Measurements from ENCODE around the gene SPATA2. TPM values are rescaled to one million over a fixed set of nuclear protein-coding genes. Genes with fewer than 3 reads are reported as not detected.

Gene SPATA2
- total and polyA plus RNA-seq, 2 of the 13 experiments (the other 11 are each of a cell fraction or from before 2014, with no cell fraction given), result 3.2 to 8.7 TPM

DNA sequence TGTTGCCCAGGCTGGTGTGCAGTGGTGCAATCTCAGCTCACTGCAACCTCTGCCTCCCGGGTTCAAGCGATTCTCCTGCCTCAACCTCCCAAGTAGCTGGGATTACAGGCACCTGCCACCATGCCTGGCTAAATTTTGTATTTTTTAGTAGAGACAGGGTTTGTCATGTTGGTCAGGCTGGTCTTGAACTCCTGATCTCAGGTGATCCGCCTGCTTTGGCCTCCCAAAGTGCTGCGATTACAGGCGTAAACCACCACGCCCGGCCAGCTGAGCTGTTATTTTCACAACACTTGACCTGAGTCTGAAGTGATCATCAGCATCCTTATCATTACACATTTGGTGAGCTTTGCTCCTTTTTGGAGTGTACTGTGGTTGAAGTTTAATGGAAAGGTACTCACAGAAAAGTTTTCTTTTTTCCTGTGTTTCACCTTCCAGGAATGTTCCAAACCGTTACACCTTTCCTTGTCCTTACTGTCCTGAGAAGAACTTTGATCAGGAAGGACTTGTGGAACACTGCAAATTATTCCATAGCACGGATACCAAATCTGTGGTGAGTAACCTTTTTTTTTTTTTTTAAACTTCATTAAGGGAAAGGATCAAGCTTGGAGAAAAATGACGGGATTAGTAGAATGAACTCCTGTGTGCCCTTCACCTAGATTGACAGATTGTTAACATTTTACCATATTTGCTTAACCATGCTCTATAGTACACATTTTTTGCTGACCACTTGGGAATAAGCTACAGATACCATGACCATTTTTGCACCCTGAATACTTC, 30.6 kb upstream of the SPATA2 start (continued):
- TF ChIP-seq, protein P1, sequence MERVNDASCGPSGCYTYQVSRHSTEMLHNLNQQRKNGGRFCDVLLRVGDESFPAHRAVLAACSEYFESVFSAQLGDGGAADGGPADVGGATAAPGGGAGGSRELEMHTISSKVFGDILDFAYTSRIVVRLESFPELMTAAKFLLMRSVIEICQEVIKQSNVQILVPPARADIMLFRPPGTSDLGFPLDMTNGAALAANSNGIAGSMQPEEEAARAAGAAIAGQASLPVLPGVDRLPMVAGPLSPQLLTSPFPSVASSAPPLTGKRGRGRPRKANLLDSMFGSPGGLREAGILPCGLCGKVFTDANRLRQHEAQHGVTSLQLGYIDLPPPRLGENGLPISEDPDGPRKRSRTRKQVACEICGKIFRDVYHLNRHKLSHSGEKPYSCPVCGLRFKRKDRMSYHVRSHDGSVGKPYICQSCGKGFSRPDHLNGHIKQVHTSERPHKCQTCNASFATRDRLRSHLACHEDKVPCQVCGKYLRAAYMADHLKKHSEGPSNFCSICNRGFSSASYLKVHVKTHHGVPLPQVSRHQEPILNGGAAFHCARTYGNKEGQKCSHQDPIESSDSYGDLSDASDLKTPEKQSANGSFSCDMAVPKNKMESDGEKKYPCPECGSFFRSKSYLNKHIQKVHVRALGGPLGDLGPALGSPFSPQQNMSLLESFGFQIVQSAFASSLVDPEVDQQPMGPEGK (CRISPR knock-in tag; IDR thresholded peaks at IDR 0.05), result 0 out of 2 replicates have a peak, but pooled peaks have one; percentile 25
- TF ChIP-seq PHF5A (CRISPR knock-in tag; IDR thresholded peaks at IDR 0.05; ENCODE audit: low read depth, unreplicated experiment) (no peak), REPIN1 (CRISPR knock-in tag; IDR thresholded peaks at IDR 0.05; ENCODE audit: borderline replicate concordance, low read depth) (no peak; the same call in 1 of the 2 replicates), ERF (CRISPR knock-in tag; IDR thresholded peaks at IDR 0.05) (peak; percentile 15; the same call in 1 of the 2 replicates), ZNF44 (CRISPR knock-in tag; IDR thresholded peaks at IDR 0.05) (no peak), ZNF3 (CRISPR knock-in tag; IDR thresholded peaks at IDR 0.05) (no peak), NR2C2 (CRISPR knock-in tag; IDR thresholded peaks at IDR 0.05; ENCODE audit: borderline replicate concordance) (peak; percentile 70), KDM4B (CRISPR knock-in tag; IDR thresholded peaks at IDR 0.05) (no peak), ZFP36L2 (CRISPR knock-in tag; IDR thresholded peaks at IDR 0.05) (no peak), TOPORS (CRISPR knock-in tag; IDR thresholded peaks at IDR 0.05) (0 out of 2 replicates have a peak, but pooled peaks have one; percentile 11), ZBTB20 (CRISPR knock-in tag; IDR thresholded peaks at IDR 0.05; ENCODE audit: borderline replicate concordance, low read depth) (0 out of 2 replicates have a peak, but pooled peaks have one; percentile 42), ZNF138 (CRISPR knock-in tag; IDR thresholded peaks at IDR 0.05; ENCODE audit: low read depth) (no peak), ZNF607 (CRISPR knock-in tag; IDR thresholded peaks at IDR 0.05; ENCODE audit: borderline replicate concordance) (peak; percentile 87; the same call in 1 of the 2 replicates)
- TF ChIP-seq, protein P2, sequence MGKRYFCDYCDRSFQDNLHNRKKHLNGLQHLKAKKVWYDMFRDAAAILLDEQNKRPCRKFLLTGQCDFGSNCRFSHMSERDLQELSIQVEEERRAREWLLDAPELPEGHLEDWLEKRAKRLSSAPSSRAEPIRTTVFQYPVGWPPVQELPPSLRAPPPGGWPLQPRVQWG (CRISPR knock-in tag; IDR thresholded peaks at IDR 0.05; ENCODE audit: borderline replicate concordance, low read depth), result no peak
- TF ChIP-seq, protein P3, sequence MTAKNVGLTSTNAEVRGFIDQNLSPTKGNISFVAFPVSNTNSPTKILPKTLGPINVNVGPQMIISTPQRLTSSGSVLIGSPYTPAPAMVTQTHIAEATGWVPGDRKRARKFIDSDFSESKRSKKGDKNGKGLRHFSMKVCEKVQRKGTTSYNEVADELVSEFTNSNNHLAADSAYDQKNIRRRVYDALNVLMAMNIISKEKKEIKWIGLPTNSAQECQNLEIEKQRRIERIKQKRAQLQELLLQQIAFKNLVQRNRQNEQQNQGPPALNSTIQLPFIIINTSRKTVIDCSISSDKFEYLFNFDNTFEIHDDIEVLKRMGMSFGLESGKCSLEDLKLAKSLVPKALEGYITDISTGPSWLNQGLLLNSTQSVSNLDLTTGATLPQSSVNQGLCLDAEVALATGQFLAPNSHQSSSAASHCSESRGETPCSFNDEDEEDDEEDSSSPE (CRISPR knock-in tag; IDR thresholded peaks at IDR 0.05), result 0 out of 2 replicates have a peak, but pooled peaks have one; percentile 36
- TF ChIP-seq, protein P4, sequence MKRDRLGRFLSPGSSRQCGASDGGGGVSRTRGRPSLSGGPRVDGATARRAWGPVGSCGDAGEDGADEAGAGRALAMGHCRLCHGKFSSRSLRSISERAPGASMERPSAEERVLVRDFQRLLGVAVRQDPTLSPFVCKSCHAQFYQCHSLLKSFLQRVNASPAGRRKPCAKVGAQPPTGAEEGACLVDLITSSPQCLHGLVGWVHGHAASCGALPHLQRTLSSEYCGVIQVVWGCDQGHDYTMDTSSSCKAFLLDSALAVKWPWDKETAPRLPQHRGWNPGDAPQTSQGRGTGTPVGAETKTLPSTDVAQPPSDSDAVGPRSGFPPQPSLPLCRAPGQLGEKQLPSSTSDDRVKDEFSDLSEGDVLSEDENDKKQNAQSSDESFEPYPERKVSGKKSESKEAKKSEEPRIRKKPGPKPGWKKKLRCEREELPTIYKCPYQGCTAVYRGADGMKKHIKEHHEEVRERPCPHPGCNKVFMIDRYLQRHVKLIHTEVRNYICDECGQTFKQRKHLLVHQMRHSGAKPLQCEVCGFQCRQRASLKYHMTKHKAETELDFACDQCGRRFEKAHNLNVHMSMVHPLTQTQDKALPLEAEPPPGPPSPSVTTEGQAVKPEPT (CRISPR knock-in tag; IDR thresholded peaks at IDR 0.05; ENCODE audit: low read depth), result 0 out of 2 replicates have a peak, but pooled peaks have one; percentile 24
- TF ChIP-seq, protein P5, sequence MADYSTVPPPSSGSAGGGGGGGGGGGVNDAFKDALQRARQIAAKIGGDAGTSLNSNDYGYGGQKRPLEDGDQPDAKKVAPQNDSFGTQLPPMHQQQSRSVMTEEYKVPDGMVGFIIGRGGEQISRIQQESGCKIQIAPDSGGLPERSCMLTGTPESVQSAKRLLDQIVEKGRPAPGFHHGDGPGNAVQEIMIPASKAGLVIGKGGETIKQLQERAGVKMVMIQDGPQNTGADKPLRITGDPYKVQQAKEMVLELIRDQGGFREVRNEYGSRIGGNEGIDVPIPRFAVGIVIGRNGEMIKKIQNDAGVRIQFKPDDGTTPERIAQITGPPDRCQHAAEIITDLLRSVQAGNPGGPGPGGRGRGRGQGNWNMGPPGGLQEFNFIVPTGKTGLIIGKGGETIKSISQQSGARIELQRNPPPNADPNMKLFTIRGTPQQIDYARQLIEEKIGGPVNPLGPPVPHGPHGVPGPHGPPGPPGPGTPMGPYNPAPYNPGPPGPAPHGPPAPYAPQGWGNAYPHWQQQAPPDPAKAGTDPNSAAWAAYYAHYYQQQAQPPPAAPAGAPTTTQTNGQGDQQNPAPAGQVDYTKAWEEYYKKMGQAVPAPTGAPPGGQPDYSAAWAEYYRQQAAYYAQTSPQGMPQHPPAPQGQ (CRISPR knock-in tag; IDR thresholded peaks at IDR 0.05; ENCODE audit: borderline replicate concordance), result 0 out of 2 replicates have a peak, but pooled peaks have one; percentile 25
- TF ChIP-seq, protein P6, sequence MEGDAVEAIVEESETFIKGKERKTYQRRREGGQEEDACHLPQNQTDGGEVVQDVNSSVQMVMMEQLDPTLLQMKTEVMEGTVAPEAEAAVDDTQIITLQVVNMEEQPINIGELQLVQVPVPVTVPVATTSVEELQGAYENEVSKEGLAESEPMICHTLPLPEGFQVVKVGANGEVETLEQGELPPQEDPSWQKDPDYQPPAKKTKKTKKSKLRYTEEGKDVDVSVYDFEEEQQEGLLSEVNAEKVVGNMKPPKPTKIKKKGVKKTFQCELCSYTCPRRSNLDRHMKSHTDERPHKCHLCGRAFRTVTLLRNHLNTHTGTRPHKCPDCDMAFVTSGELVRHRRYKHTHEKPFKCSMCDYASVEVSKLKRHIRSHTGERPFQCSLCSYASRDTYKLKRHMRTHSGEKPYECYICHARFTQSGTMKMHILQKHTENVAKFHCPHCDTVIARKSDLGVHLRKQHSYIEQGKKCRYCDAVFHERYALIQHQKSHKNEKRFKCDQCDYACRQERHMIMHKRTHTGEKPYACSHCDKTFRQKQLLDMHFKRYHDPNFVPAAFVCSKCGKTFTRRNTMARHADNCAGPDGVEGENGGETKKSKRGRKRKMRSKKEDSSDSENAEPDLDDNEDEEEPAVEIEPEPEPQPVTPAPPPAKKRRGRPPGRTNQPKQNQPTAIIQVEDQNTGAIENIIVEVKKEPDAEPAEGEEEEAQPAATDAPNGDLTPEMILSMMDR (CRISPR knock-in tag; IDR thresholded peaks at IDR 0.05), result no peak

All from HepG2 (cell line).